Measurements from ENCODE around the gene AEBP1.

AEBP1 gene

DNA sequence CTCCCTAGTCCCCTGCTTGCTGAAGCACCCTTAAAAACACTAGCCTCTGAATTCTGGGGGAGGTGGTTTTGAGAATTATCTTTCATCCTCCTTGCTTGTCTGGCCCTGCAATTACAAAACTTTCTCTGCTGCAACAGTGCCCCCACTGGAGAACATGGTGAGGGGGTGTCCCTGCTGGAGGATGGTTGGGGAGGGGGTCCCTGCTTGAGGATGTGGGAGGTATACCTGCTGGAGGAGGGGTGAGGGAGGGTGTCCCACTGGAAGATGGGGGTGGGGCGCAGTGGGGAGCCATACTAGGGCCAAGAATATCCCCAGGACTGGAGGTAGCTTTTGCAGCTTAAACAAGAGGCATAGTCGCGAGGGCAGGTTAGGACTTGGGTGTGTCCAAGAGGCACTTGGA is 18.6 kb upstream of the AEBP1 start:
- no peak for DNase-seq (ENCODE audit: low spot score)

DNA sequence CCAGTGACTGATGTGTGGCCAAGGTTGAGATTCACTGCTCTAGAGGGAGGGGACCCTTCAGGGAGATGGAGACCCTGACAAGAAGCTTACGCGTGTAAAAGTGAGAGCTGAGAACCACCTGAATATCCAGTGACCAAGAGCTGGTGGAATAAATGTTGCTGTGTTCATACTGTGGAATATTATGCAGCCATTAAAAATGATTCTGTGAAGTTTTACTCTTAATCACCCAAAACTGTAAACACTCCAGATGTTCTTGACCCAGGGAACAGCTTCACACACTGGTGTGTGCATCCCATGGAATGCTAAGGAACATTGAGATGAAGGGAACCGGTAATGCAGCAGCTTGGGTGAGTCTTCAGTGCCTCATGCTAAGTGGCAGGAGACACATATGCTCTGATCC is 17.5 kb upstream of the AEBP1 start:
- DNase-seq (ENCODE audit: low spot score), result no peak

DNA sequence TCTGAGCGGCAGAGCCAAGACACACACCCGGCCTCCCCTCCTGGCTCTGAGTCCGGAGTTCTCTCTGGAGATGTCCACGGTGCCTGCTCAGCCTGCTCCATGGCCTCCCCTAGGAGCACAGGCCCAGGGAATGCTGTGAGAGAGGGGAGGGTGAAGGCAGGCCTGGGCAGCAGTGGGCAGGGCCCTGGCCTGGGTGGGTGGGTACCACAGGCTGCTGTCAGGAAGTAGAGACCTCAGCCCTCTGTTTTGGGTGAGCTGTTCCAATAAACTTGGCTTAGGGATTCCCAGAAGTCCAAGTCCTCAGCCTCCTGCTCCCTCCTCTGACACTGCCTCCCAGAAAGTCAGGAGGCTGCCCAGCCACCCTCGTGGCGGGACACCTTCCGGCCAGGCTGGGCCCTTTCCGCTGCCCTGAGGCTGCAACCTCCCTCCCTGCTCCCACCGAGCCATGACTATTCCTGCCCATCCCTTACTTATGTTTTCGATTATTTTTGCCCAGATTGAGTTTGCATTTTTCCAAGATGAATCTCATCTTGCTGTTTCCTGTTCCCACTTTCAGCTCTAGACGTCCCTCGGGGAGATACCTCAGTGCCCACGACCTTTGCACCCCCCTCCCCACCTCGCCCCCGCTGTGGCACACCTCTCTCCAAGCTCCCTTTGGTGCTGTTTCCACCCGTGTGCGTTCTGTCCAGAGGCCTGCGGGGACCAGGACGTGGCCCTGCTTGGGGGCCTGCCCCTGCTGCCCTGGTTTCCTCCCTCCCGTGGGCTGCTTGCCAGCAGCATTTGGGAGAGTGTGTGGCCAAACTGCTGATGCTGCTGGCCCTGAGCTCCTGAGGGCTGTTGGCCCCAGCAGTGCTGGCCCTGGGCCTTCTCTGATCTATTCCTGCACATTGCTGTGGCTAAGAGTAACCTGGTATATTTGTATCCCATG is 16.0 kb upstream of the AEBP1 start:
- peak; percentile 78 for DNase-seq (ENCODE audit: low spot score)

DNA sequence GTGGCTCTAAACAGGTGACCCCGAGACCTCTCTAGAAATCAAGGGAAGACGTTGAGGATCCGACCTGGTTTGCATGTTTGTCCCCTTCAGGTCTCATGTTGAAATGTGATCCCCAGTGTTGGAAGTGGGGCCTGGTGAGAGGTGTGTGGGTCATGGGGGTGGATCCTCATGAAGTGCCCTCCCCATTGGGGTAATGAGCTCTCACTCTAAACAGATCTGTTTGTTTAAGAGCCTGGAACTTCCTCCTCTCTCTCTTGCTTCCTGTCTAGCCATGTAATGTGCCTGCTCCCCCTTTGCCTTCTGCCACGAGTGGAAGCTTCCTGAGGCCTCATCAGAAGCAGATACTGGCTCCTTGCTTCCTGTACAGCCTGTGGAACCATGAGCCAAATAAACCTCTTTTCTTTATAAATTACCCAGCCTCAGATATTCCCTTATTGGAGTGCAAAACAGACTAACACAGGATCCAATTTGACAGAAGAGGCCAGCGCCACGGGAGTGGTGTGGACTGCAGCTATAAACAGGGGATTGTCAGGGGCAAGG is 11.0 kb upstream of the AEBP1 start:
- no peak for DNase-seq (ENCODE audit: low spot score)

DNA sequence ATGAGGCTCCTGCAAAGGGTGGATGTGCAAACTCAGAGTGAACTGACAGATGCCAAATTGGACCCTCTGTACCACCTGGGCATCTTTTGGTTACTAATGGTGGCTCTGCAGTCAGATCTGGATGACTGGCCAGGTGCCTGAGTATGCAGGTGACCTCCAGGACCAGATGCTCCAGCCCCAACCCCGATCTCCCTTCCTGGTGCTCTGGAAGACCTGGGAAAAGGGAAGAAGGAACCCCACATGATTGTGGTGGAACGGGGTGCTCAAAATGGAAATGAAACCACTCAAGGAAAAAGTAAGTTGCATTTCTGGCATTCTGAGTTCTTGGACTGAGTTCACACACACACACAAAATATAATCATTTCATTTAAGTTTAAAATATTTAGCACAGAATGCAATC is 9.8 kb upstream of the AEBP1 start:
- no peak for DNase-seq (ENCODE audit: low spot score)

DNA sequence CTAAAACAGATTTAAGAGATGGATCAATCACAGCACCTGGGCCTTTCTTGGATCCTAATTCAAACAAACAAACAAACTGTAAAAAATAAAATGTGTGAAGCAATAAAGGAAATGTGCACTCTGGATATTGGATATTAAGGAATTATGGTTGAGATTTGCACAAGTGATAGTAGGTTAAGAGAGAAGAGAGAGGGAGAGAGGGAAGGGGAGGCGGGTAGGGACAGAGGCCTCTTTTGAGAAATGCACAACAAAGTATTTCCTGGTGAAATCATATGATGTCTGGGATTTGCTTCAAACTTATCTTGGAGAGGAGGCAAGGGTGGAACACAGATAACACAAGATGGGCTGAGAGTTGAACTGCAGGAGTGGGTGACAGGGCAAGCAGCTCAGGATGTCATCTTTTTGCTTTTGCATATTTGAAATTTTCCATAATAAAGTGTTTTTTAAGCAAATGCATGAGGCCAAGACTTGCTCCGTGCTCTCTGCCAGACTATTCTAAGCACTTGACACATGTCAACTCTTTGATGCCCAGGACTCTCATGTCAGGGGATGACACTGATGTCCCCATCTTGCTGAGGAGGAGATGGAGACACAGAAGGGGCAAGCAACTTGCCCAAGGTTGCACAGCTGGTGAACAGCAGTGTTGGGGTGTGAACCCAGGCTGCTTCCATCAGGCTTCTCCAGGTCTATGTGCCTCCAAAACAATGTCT is 9.1 kb upstream of the AEBP1 start:
- no peak for DNase-seq (ENCODE audit: low spot score)

DNA sequence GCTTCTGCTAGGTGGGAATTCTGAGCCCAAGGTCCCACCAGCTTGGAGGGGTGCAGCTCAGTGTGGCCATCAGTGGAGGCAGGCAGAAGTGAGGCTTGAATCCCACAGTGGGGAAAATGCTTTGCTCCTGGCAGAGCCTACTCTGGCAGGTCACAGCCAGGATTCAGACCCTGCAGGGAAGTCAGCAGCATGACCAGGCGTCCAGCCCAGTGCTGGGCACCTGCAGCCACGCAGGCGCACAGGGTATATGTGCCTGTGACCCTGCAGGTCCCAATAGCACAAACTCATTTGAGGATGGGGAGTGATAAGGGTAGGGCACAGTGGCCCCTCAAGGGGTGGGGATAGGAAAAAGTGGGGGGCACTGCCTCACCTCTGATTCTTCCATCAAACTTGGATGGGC is 8.4 kb upstream of the AEBP1 start:
- DNase-seq (ENCODE audit: low spot score), result no peak

DNA sequence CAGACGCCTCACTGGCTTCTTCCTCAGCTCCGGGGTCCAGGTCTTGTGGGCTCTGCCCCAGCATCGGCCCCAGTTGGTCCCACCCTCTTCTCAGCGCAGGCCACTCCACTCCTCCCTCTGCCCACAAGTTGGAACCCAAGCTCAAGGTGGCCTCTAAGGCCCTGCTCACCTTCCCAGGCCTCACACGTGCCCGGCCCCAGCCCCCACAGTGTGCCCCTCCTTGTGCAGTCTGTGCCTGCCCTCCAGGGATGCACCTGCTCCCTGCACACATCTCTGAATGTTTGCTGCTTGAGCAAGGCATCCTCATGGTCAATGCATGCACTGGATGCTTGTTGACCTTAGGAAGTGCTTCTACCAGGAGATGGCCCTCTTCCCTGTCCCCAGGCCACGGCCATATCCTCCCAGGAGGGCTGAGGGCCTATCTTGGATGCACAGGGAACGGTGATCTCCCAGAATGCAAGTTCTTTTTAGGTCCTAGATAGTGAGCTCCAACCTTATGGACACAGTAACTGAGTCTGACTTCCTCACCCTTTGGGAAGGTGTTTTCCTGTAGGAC is 7.7 kb upstream of the AEBP1 start:
- DNase-seq (ENCODE audit: low spot score), result no peak

DNA sequence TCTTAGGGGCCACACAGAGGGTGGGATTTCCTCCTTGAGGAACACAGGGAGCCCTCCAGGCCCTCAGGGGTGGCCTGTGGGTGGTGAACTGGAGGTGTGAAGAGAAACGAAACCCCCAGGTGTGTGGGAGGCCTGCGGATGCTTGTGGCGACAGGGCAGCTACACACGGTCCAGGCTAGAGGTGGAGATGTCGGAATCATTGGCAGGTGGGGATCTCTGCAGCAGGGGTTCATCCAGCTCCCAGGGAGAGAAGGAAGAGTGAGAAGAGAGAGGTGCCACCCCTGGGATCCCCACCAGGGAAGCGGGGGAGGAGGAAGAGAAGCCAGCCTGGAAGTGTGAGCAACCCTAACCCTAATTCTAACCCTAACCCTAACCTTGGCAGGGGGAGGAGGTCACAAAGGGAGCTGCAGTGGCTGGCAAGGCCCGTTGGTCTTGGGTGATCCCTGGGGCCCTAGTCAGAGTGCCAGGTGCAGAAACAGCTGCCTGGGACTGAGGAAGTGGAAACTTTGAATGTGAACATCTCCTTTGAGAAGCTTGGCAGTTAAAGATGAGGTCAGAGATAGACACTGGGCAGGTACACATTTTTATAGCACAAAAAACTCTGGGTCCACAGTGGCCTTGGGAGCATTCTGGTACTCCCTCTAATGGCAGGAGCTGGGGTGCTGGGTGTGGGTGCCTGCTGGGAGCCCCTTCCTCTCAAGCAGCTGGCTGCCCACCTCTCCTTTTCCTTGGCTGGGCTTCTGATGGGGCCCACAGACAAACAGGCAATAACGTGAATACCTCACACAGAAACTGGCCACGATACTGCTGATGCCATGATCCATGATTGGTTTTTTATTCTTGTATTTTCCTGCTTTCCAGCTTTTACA is 6.8 kb upstream of the AEBP1 start:
- no peak for DNase-seq (ENCODE audit: low spot score)

DNA sequence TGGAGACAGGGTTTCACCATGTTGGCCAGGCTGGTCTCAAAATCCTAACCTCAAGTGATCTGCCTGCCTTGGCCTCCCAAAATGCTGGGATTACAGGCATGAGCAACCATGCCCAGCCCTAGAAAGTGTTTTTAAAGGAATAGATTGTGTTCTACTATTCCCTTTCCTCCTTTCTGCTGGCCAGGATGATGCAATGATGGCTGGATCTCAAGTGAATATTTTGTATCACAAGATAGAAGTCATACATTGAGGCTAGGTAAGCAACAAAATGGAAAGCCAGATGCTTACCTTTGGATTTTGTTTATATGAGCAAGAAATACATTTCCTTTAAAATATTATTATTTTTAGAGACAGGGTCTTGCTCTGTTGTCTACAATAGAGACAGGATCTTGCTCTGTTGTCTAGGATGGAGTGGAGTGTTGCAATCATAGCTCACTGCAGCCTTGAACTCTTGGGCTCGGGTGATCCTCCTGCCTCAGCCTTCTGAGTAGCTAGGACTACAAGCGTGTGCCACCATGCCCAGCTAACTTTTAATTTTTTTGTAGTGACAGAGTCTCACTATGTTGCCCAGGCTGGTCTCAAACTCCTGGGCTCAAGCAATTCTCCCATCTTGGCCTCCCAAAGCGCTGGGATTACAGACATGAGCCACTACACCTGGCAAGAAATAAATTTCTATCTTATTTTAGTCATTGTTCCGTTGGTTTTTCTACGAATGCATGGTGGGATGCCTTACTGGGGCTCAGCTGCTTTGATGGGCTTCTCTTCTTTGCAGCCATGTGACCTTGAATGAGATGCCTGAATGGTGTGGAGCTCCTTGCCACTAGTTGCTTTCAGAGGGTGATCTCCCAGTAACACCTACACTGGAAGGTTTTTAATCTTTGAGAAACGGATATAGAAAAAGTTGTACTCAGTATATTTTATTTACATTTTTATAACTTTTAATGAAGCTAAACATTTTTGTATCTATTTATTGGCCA is 5.8 kb upstream of the AEBP1 start:
- no peak for DNase-seq (ENCODE audit: low spot score)

DNA sequence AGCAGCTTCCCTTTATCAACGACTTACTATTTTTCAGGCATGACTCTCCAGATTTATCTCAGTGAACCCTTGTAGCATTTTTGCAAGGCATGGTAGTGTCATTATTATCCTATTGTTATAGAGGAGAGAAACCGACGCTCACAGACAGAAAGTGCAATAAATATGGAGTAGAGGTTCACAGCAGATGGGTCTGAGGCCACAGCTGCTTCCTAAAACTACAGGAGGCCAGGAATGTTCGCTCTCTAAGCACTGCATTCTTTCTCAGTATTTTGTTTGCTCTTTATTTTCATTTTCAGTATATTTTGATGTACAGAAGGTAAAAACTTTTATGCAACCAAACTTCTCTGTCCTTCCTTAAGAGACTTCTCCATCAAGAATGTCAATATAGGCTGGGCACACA is 4.5 kb upstream of the AEBP1 start:
- no peak for DNase-seq (ENCODE audit: low spot score)

DNA sequence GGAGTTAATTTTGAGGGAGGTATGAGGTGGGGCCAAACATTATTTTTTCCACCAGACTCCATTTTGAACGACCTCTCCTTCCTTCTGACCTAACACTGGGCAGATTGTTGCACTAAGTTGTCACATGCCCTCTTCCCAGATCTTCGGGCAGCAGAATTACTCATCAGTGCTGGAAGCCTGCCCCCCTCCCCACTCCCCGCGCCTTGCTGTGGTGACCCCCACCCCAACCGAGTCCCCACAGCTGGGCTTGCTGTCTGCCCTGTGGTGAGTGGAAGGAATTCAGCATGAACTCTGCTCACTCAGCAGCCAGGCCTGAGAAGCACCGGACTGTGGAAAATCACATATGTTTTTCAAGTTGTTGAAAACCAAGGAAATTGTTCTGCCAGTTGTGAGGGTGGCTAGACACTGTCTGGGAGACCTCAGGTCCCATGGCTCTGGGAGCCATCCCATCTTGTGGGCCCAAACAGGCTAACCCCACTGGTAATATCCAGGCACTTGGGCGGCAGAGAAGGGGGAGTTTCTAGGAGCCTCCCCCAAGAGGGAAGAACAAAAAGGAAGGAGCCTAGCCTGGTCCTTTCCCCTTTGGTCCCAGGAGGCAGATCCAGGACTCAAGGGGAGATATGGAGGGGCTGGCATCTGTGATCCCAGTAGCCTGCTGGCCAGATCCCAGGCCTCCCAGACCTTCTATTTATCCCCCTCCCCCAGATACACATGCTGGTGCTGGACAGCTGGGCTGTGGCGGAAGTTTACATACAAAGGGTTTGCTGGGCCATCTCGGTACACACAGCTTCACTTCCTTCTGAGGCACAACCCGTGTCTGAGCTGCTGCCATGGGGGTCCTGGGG is 3.5 kb upstream of the AEBP1 start:
- DNase-seq (ENCODE audit: low spot score), result peak; percentile 63

DNA sequence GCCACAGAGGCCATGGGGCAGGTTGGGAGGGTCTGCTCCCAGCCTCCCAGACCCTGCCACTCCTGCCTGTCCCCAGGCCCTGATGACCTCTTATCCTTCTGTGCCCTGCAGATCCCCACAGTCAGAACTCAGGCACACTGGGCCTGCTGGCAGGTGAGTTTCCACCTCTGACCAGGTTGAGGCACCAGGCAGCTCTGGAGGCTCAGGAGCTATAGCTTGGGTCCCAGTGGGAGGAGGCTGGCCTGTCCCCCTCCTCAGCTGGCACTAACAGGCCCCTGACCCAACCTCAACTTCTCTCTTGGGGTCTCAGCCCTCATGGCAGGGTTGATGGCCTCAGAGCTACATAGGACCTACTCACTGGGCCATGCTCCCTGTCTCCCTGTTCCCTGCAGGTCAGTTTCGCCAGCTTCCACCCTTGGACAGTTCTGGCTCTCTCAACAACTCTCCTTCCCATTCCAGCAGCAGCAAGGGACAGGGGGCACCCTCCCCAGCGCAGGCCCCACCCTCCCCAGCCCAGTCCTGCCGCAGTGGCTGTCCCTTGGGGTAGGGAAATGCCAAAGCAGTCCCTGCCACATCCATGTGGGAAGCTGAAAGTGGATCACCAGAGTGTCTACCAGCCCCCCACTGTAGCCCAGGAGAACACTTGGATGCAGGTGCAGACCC is 2.7 kb upstream of the AEBP1 start:
- no peak for DNase-seq (ENCODE audit: low spot score)

DNA sequence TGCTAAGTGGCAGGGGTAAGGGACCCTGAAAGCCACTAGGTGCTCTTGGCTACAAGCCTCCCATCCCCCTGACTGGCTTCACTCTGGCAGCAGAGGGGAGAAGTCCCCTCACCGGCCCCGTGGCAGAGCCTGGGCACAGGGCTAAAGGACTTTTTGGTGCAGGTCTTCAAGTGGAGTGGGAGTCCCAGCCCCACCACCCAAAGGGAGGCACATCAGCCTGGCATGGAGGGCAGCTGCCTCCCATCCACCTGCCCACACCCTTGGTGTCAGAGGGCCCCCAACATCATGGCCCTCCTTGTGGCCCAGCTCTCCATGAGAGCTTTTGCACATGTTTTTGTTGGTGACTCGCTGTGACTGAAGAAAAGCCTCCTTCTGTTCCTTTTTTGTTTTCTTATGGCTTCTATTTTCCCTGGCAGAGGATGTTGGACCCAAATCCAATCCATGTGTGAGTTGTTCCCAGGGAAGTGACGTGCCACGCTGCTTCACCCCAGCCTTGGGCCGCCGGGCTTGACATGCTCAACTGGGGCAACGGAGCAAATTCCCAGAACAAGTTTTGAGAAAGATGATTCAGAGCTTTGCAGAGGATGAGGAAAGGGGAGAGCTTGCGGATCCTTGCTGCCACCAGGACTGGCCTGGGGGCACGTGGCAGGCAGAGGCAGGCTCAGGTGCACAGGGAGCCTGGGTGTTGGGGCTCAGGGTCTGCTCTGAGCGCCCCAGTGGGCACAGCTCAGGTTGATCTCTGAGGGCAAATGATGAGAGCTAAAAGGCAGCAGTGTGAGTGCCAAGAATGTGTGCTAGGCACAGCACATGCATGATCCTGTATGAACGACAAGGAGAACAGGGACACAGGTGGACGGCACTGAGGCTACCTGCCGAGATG is 1.9 kb upstream of the AEBP1 start:
- DNase-seq (ENCODE audit: low spot score), result peak; percentile 90

DNA sequence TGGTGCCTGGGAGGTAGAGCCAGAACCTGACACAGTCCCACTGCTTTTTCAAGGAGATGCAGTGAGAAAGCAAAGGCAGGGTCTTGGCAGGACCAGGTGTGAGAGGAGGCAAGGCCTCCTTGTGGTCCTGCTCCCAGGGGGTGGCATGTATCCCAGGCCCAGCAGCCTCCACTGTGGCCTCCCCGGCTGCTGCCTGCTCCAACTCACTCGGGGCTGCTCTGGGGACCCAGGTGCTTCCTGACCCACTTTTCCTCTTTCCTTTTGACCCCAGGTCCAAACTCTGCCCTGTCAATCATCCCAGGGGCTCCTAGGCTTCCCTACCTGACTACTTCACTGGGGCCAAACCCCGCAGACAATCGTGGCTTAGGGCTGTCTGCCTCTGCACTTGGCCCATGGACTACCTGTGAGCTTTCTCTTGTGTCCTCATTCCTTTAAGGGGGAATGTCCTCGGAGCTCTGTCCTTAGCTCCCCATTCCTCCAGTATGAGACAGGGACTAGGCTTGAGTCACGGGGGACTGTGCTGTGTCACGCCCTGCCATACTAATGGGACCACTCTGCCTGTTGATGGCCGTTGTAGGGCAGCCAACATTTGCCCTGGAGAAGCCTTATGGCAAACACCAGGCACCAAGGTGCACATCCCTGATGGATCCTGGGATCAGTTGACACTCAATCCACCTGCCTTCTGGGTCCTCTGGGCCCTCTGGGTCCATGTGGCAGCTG is 1.1 kb upstream of the AEBP1 start:
- no peak for DNase-seq (ENCODE audit: low spot score)

DNA sequence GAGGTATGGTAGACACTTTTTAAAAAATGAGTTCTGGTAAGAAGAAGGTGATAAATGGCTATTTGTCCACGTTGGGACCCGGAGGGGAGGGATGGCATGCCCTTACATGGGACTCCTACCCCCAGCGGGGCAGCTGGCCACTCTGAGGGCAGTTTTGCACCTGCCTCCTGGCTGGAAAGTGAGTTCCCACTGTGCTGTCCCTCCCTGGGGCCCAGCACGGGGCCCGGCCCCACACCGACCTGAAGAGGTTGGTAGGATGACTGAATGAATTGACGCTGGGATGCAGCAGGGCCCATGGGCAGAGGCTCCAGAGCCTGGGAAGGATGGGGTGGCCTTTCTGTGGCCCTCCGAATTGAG is 601 bp upstream of the AEBP1 start:
- no peak for DNase-seq (ENCODE audit: low spot score)
